ENCODE measurements around the gene PRPF18. TPM values are rescaled to one million over a fixed set of nuclear protein-coding genes. Genes with fewer than 3 reads are reported as not detected.

PRPF18 gene
- total and polyA plus RNA-seq, 2 donors (not counting 1 experiment from before 2014, with no cell fraction given): 28.8 to 30.1 TPM

GRCh38 chr10:13670311-13670710 lies 83.5 kb downstream of the PRPF18 start:
- Histone ChIP-seq H3K4me2 (ENCODE audit: extremely low read depth, insufficient read depth, low read length) (no peak overlapping the region), H3K4me3 (replicated peaks in 1 of 4; ENCODE audit: control extremely low read depth in 1 of 4, insufficient read depth in 1 of 4, low read depth in 3 of 4, low read length in 4 of 4) (no peak overlapping the region), H3K79me2 (ENCODE audit: control insufficient read depth, insufficient read depth, low read length) (peaks cover 5% of the 10 kb centered on the region), H4K20me1 (ENCODE audit: control insufficient read depth, extremely low read depth, insufficient read depth, low read length) (no peaks in the 10 kb centered on the region), H3K36me3 (ENCODE audit: control insufficient read depth, insufficient read depth, low read length) (peaks cover 34% of the 10 kb centered on the region), H3K27me3 (ENCODE audit: control insufficient read depth, insufficient read depth, low read length) (no peaks in the 10 kb centered on the region), H3K4me1 (ENCODE audit: control insufficient read depth, extremely low read depth, insufficient read depth, low read length) (no peaks in the 10 kb centered on the region), H3K9ac (ENCODE audit: insufficient read depth, low read length) (no peak overlapping the region), H3K27ac (ENCODE audit: insufficient read depth, low read length) (no peak overlapping the region), H3K9me3 (ENCODE audit: control insufficient read depth, insufficient read depth, low read depth, low read length) (no peaks in the 10 kb centered on the region), H2AFZ (ENCODE audit: low read length) (no peak overlapping the region)
- DNase-seq (ENCODE audit: low read depth in 2 of 2): no peak
- no peak for TF ChIP-seq CTCF (conservative IDR thresholded peaks at IDR 0.05 in 1 of 2, IDR thresholded peaks at IDR 0.05 in 1 of 2; ENCODE audit: low read depth in 1 of 2, low read length in 2 of 2)
- TF ChIP-seq EZH2 (IDR thresholded peaks at IDR 0.05; ENCODE audit: low read length, missing control alignments): no peak

- Histone ChIP-seq H3K27me3 (ENCODE audit: control insufficient read depth, insufficient read depth, low read length) (no peaks in the 10 kb centered on the region), H3K36me3 (ENCODE audit: control insufficient read depth, insufficient read depth, low read length) (peaks cover 26% of the 10 kb centered on the region), H3K4me1 (ENCODE audit: control insufficient read depth, extremely low read depth, insufficient read depth, low read length) (no peaks in the 10 kb centered on the region), H2AFZ (ENCODE audit: low read length) (no peak overlapping the region), H3K9ac (ENCODE audit: insufficient read depth, low read length) (no peak overlapping the region), H4K20me1 (ENCODE audit: control insufficient read depth, extremely low read depth, insufficient read depth, low read length) (no peaks in the 10 kb centered on the region), H3K4me2 (ENCODE audit: extremely low read depth, insufficient read depth, low read length) (no peak overlapping the region), H3K9me3 (ENCODE audit: control insufficient read depth, insufficient read depth, low read depth, low read length) (no peaks in the 10 kb centered on the region), H3K27ac (ENCODE audit: insufficient read depth, low read length) (no peak overlapping the region), H3K79me2 (ENCODE audit: control insufficient read depth, insufficient read depth, low read length) (peaks cover 5% of the 10 kb centered on the region), H3K4me3 (replicated peaks in 1 of 4; ENCODE audit: control extremely low read depth in 1 of 4, insufficient read depth in 1 of 4, low read depth in 3 of 4, low read length in 4 of 4) (no peak overlapping the region)
- TF ChIP-seq CTCF (conservative IDR thresholded peaks at IDR 0.05 in 1 of 2, IDR thresholded peaks at IDR 0.05 in 1 of 2; ENCODE audit: low read depth in 1 of 2, low read length in 2 of 2) (no peak), EZH2 (IDR thresholded peaks at IDR 0.05; ENCODE audit: low read length, missing control alignments) (no peak)
- no peak for DNase-seq (ENCODE audit: low read depth in 2 of 2)
These were observed 85.1 kb downstream of the PRPF18 start for GRCh38 chr10:13671904-13672303.

GRCh38 chr10:13672548-13672947 lies 85.8 kb downstream of the PRPF18 start:
- H3K27me3 ChIP-seq (ENCODE audit: control insufficient read depth, insufficient read depth, low read length): no peaks in the 10 kb centered on the region
- no peaks in the 10 kb centered on the region for H4K20me1 ChIP-seq (ENCODE audit: control insufficient read depth, extremely low read depth, insufficient read depth, low read length)
- H2AFZ ChIP-seq (ENCODE audit: low read length): no peak overlapping the region
- TF ChIP-seq EZH2 (IDR thresholded peaks at IDR 0.05; ENCODE audit: low read length, missing control alignments): no peak
- TF ChIP-seq CTCF (conservative IDR thresholded peaks at IDR 0.05 in 1 of 2, IDR thresholded peaks at IDR 0.05 in 1 of 2; ENCODE audit: low read depth in 1 of 2, low read length in 2 of 2): no peak
- no peaks in the 10 kb centered on the region for H3K4me1 ChIP-seq (ENCODE audit: control insufficient read depth, extremely low read depth, insufficient read depth, low read length)
- no peak overlapping the region for H3K4me3 ChIP-seq (replicated peaks in 1 of 4; ENCODE audit: control extremely low read depth in 1 of 4, insufficient read depth in 1 of 4, low read depth in 3 of 4, low read length in 4 of 4)
- H3K9me3 ChIP-seq (ENCODE audit: control insufficient read depth, insufficient read depth, low read depth, low read length): no peaks in the 10 kb centered on the region
- peaks cover 24% of the 10 kb centered on the region for H3K36me3 ChIP-seq (ENCODE audit: control insufficient read depth, insufficient read depth, low read length)
- peak; percentile 18 to 46 for DNase-seq (ENCODE audit: low read depth in 2 of 2)
- H3K4me2 ChIP-seq (ENCODE audit: extremely low read depth, insufficient read depth, low read length): no peak overlapping the region
- no peak overlapping the region for H3K27ac ChIP-seq (ENCODE audit: insufficient read depth, low read length)
- H3K9ac ChIP-seq (ENCODE audit: insufficient read depth, low read length): no peak overlapping the region
- H3K79me2 ChIP-seq (ENCODE audit: control insufficient read depth, insufficient read depth, low read length): peaks cover 5% of the 10 kb centered on the region

All from fibroblast of lung (primary cell).